ENCODE results near the gene C6orf132.

The C6orf132 gene

GRCh38 chr6:42147138-42147562, 4.7 kb upstream of the C6orf132 start:
- TF ChIP-seq, protein P1, sequence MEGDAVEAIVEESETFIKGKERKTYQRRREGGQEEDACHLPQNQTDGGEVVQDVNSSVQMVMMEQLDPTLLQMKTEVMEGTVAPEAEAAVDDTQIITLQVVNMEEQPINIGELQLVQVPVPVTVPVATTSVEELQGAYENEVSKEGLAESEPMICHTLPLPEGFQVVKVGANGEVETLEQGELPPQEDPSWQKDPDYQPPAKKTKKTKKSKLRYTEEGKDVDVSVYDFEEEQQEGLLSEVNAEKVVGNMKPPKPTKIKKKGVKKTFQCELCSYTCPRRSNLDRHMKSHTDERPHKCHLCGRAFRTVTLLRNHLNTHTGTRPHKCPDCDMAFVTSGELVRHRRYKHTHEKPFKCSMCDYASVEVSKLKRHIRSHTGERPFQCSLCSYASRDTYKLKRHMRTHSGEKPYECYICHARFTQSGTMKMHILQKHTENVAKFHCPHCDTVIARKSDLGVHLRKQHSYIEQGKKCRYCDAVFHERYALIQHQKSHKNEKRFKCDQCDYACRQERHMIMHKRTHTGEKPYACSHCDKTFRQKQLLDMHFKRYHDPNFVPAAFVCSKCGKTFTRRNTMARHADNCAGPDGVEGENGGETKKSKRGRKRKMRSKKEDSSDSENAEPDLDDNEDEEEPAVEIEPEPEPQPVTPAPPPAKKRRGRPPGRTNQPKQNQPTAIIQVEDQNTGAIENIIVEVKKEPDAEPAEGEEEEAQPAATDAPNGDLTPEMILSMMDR (IDR thresholded peaks at IDR 0.05; ENCODE audit: low read length), result no peak
- no peak for TF ChIP-seq EZH2phosphoT487 (IDR thresholded peaks at IDR 0.05; ENCODE audit: low read length)
- TF ChIP-seq EZH2 (optimal IDR thresholded peaks at IDR 0.05; ENCODE audit: low read depth, low read length), result no peak
- no peaks in the 10 kb centered on the region for H3F3A ChIP-seq (ENCODE audit: insufficient read depth, low read length)
- no peak overlapping the region for H3K9ac ChIP-seq (ENCODE audit: low read length)
- H3K9me2 ChIP-seq (replicated peaks; ENCODE audit: insufficient read depth, low read length), result no peaks in the 10 kb centered on the region
- no peaks in the 10 kb centered on the region for H3K36me3 ChIP-seq (replicated peaks; ENCODE audit: insufficient read depth, low read length)
- no peak overlapping the region for H2AFZ ChIP-seq (ENCODE audit: low read length)
- H3K9me3 ChIP-seq (replicated peaks; ENCODE audit: insufficient read depth, low read length), result no peaks in the 10 kb centered on the region
- no peak overlapping the region for H3K27ac ChIP-seq (ENCODE audit: low read length)
- H3K79me2 ChIP-seq (ENCODE audit: low read length), result no peaks in the 10 kb centered on the region
- peaks cover 8% of the 10 kb centered on the region for H3K27me3 ChIP-seq (replicated peaks; ENCODE audit: insufficient read depth, low read length)
- H4K20me1 ChIP-seq (ENCODE audit: insufficient read depth, low read length), result no peaks in the 10 kb centered on the region
- no peaks in the 10 kb centered on the region for H3K4me1 ChIP-seq (ENCODE audit: low read length)
- no peak overlapping the region for H3K4me2 ChIP-seq (ENCODE audit: low read depth, low read length)
- H3K4me3 ChIP-seq (ENCODE audit: low read length), result no peak overlapping the region
- no peak for DNase-seq

- Histone ChIP-seq H3K27me3 (replicated peaks; ENCODE audit: insufficient read depth, low read length) (peaks cover 19% of the 10 kb centered on the region), H3K4me1 (ENCODE audit: low read length) (no peaks in the 10 kb centered on the region), H3K27ac (ENCODE audit: low read length) (no peak overlapping the region), H4K20me1 (ENCODE audit: insufficient read depth, low read length) (no peaks in the 10 kb centered on the region), H3K9me2 (replicated peaks; ENCODE audit: insufficient read depth, low read length) (no peaks in the 10 kb centered on the region), H3K4me3 (ENCODE audit: low read length) (no peak overlapping the region), H3K4me2 (ENCODE audit: low read depth, low read length) (no peak overlapping the region), H3K9me3 (replicated peaks; ENCODE audit: insufficient read depth, low read length) (no peaks in the 10 kb centered on the region), H3K79me2 (ENCODE audit: low read length) (no peaks in the 10 kb centered on the region), H3K9ac (ENCODE audit: low read length) (no peak overlapping the region), H2AFZ (ENCODE audit: low read length) (no peak overlapping the region), H3K36me3 (replicated peaks; ENCODE audit: insufficient read depth, low read length) (no peaks in the 10 kb centered on the region), H3F3A (ENCODE audit: insufficient read depth, low read length) (no peaks in the 10 kb centered on the region)
- TF ChIP-seq EZH2phosphoT487 (IDR thresholded peaks at IDR 0.05; ENCODE audit: low read length) (no peak), EZH2 (optimal IDR thresholded peaks at IDR 0.05; ENCODE audit: low read depth, low read length) (no peak)
- TF ChIP-seq, protein P1 (IDR thresholded peaks at IDR 0.05; ENCODE audit: low read length), result no peak
- no peak for DNase-seq
Measured at GRCh38 chr6:42141603-42142117, 760 bp downstream of the C6orf132 start.

DNA sequence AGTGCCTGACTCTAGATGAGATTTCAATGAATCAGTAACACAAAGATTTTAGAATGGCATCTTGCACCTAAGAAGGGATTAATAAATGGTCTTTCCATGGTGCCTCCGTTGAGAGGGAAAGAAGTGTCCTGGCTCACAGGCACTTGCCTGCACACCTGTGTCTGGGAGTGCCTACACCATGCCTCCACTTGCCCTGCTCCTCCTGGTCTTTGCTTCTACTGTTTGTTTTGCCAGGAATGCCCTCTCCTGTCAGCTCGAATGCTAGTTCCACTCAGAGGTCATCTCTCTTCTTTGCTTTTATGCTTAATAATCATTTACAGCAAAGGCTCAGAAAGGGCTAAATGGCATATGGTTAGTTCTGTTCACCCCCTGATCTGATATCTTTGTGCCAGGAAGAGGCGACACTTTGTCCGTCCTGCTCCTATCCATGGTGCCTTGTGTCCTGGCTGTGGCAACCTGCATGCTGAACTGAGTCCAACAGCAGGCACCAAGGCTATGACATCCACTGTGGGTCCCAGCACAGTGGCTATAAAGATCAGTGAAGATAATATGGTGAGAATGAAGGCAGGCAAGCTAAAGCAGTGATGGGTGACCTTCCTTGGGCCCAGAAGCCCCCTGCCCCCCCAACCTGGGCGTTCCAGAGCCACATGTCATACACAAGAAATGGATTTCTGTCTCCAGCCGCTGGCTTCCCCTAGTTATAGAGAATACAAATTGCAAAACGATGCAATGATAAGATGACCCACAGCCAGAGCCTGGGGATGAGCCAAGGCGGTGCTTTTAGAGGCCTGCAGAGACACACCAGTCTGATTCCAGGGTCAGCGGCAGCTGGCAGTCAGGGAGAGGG, 1.4 kb downstream of the C6orf132 start:
- Histone ChIP-seq H3F3A (ENCODE audit: insufficient read depth, low read length) (no peaks in the 10 kb centered on the region), H3K9ac (ENCODE audit: low read length) (no peak overlapping the region), H3K4me1 (ENCODE audit: low read length) (no peaks in the 10 kb centered on the region), H3K9me3 (replicated peaks; ENCODE audit: insufficient read depth, low read length) (no peaks in the 10 kb centered on the region), H3K9me2 (replicated peaks; ENCODE audit: insufficient read depth, low read length) (no peaks in the 10 kb centered on the region), H3K79me2 (ENCODE audit: low read length) (no peaks in the 10 kb centered on the region), H3K36me3 (replicated peaks; ENCODE audit: insufficient read depth, low read length) (no peaks in the 10 kb centered on the region), H4K20me1 (ENCODE audit: insufficient read depth, low read length) (no peaks in the 10 kb centered on the region), H3K27ac (ENCODE audit: low read length) (no peak overlapping the region), H3K4me2 (ENCODE audit: low read depth, low read length) (no peak overlapping the region), H2AFZ (ENCODE audit: low read length) (no peak overlapping the region), H3K27me3 (replicated peaks; ENCODE audit: insufficient read depth, low read length) (peaks cover 19% of the 10 kb centered on the region), H3K4me3 (ENCODE audit: low read length) (no peak overlapping the region)
- no peak for TF ChIP-seq EZH2phosphoT487 (IDR thresholded peaks at IDR 0.05; ENCODE audit: low read length)
- TF ChIP-seq, protein P1 (IDR thresholded peaks at IDR 0.05; ENCODE audit: low read length), result no peak
- TF ChIP-seq EZH2 (optimal IDR thresholded peaks at IDR 0.05; ENCODE audit: low read depth, low read length), result no peak
- DNase-seq, result no peak

All from MM.1S (cell line).